Kidney (tissue), 14 donors: Measurements from ENCODE around the gene NKX3-2. TPM values are rescaled to one million over a fixed set of nuclear protein-coding genes. Genes with fewer than 3 reads are reported as not detected.

Experiments
- DNase-seq, 5 donors: peaks; one replicate each; pipeline ENCODE4 v3.0.0-alpha.2; 2013 to 2020
- FAIRE-seq: peaks from 2 replicates; lab custom pipeline; 2012; peaks lifted over from hg19 to GRCh38; lab: Jason Lieb, UNC
- H3K27ac ChIP-seq, 2 donors: one replicate each; pipeline ENCODE4 v1.7.0; 2013; ENCODE audit warnings: low read depth in 2 of 2, low read length in 2 of 2, inconsistent platforms in 1 of 2
- H3K27me3 ChIP-seq: one replicate; pipeline ENCODE4 v1.7.1; 2013; ENCODE audit warnings: low read length, inconsistent platforms; ENCODE audit not compliant: control insufficient read depth, insufficient read depth
- H3K36me3 ChIP-seq, 3 donors: one replicate each; pipeline versions ENCODE4 v1.7.0 to v1.7.1; 2013; ENCODE audit warnings: low read length in 3 of 3, control low read depth in 1 of 3, inconsistent platforms in 1 of 3; ENCODE audit not compliant: insufficient read depth in 3 of 3, control insufficient read depth in 2 of 3
- H3K4me1 ChIP-seq, 3 donors: one replicate each; pipeline versions ENCODE4 v1.7.0 to v1.7.1; 2013; ENCODE audit warnings: low read length in 3 of 3, inconsistent platforms in 1 of 3, low read depth in 1 of 3; ENCODE audit not compliant: control insufficient read depth in 2 of 3, insufficient read depth in 2 of 3
- H3K4me3 ChIP-seq, 3 donors: one replicate each; pipeline versions ENCODE4 v1.7.0 to v1.8.1; 2013; ENCODE audit warnings: low read length in 3 of 3, control low read depth in 1 of 3, inconsistent platforms in 1 of 3
- H3K9ac ChIP-seq, 3 donors: one replicate each; pipeline versions ENCODE4 v1.7.0 to v1.7.1; 2013; ENCODE audit warnings: low read length in 3 of 3, control low read depth in 1 of 3, inconsistent platforms in 1 of 3
- H3K9me3 ChIP-seq, 3 donors: one replicate each; pipeline versions ENCODE4 v1.7.0 to v1.7.1; 2013; ENCODE audit warnings: low read length in 3 of 3, control low read depth in 1 of 3, inconsistent platforms in 1 of 3; ENCODE audit not compliant: control insufficient read depth in 2 of 3, insufficient read depth in 1 of 3
- CTCF ChIP-seq: IDR thresholded peaks from 3 replicates; pipeline ENCODE4 v1.5.1; 2012; ENCODE audit warnings: mild to moderate bottlenecking, moderate library complexity, borderline replicate concordance; ENCODE audit not compliant: insufficient read depth; ENCODE audit errors: extremely low read depth
- intact Hi-C: fragments of 100-400 bp; cut with DNase I; formaldehyde crosslinking; loops from one replicate; pipeline ENCODE4 v1.11.1; 2022
- polyA plus RNA-seq: library from polyadenylated mRNA; stranded (reverse); fragments of 350-450 nt; fragmentation: Illumina TruSeq; extraction: RNeasy Lipid Tissue Mini Kit (QIAGEN cat#74804); gene quantifications from one replicate; pipeline ENCODE4 v1.2.3, GENCODE V29; 2014; ENCODE audit warnings: low read depth, low replicate concordance; ENCODE audit not compliant: insufficient read depth
- total RNA-seq: library from RNA; stranded (reverse); fragmentation: NEBNext Ultra II Directional; extraction: Animal tissue kit (Norgen Biotek cat#: 25700); gene quantifications from one replicate; pipeline ENCODE4 v1.2.1, GENCODE V29; 2021
- donor health status: control.
- donor health status: control.
- donor health status: control.
- donor health status: control.
- donor health status: control.
- donor health status: DM: yes; HTN: yes; CAD: no.
- donor health status: Normal renal cell carcinoma (clear cell type).

The NKX3-2 gene
- total and polyA plus RNA-seq, 2 donors from 2014 or later: 0.17 TPM; not detected in 1

- no peaks in the 10 kb centered on the region for H3K4me1 ChIP-seq
- DNase-seq (no peak), FAIRE-seq (no peak)
- intact Hi-C loops: no loop called here
- no peaks in the 10 kb centered on the region for H3K27me3 ChIP-seq
- H3K36me3 ChIP-seq: peaks cover 16 to 37% (median 32%) of the 10 kb centered on the region in 3 donors
- H3K4me3 ChIP-seq: no peak overlapping the region
- no peaks in the 10 kb centered on the region for H3K9me3 ChIP-seq
- no peak for TF ChIP-seq CTCF
- no peak overlapping the region for H3K9ac ChIP-seq
- no peak overlapping the region for H3K27ac ChIP-seq
Measured at GRCh38 chr4:13588954-13589353, 44.6 kb upstream of the NKX3-2 start.

- DNase-seq (no peak), FAIRE-seq (no peak)
- H3K4me3 ChIP-seq: no peak overlapping the region
- no peak for TF ChIP-seq CTCF
- peaks cover 27 to 59% (median 43%) of the 10 kb centered on the region in 3 donors for H3K36me3 ChIP-seq
- no peak overlapping the region for H3K27ac ChIP-seq
- no peaks in the 10 kb centered on the region for H3K4me1 ChIP-seq
- no peaks in the 10 kb centered on the region for H3K27me3 ChIP-seq
- no peaks in the 10 kb centered on the region for H3K9me3 ChIP-seq
- H3K9ac ChIP-seq: no peak overlapping the region
- intact Hi-C loops: no loop called here
Measured at GRCh38 chr4:13584481-13584880, 40.2 kb upstream of the NKX3-2 start.

- DNase-seq (no peak), FAIRE-seq (no peak)
- no peaks in the 10 kb centered on the region for H3K9me3 ChIP-seq
- intact Hi-C loops: no loop called here
- no peaks in the 10 kb centered on the region for H3K27me3 ChIP-seq
- TF ChIP-seq CTCF: no peak
- no peak overlapping the region for H3K9ac ChIP-seq
- H3K27ac ChIP-seq: no peak overlapping the region
- H3K4me3 ChIP-seq: no peak overlapping the region
- peaks cover 24 to 57% (median 39%) of the 10 kb centered on the region in 3 donors for H3K36me3 ChIP-seq
- H3K4me1 ChIP-seq: no peaks in the 10 kb centered on the region
Measured at GRCh38 chr4:13580036-13580435, 35.7 kb upstream of the NKX3-2 start.

- Histone ChIP-seq H3K4me1 (no peaks in the 10 kb centered on the region), H3K4me3 (no peak overlapping the region), H3K27me3 (no peaks in the 10 kb centered on the region), H3K27ac (no peak overlapping the region), H3K9me3 (no peaks in the 10 kb centered on the region), H3K36me3 (peaks cover 20 to 51% (median 38%) of the 10 kb centered on the region in 3 donors), H3K9ac (no peak overlapping the region)
- no peak for TF ChIP-seq CTCF
- intact Hi-C loops: no loop called here
- no peak for FAIRE-seq
- DNase-seq: no peak
Measured at GRCh38 chr4:13577660-13578059, 33.4 kb upstream of the NKX3-2 start.
